ENCODE measurements around the gene MEN1. TPM values are rescaled to one million over a fixed set of nuclear protein-coding genes. Genes with fewer than 3 reads are reported as not detected.

Gene MEN1
- total RNA-seq, 2 donors from 2014 or later, result 27.9 to 45.5 TPM

DNA sequence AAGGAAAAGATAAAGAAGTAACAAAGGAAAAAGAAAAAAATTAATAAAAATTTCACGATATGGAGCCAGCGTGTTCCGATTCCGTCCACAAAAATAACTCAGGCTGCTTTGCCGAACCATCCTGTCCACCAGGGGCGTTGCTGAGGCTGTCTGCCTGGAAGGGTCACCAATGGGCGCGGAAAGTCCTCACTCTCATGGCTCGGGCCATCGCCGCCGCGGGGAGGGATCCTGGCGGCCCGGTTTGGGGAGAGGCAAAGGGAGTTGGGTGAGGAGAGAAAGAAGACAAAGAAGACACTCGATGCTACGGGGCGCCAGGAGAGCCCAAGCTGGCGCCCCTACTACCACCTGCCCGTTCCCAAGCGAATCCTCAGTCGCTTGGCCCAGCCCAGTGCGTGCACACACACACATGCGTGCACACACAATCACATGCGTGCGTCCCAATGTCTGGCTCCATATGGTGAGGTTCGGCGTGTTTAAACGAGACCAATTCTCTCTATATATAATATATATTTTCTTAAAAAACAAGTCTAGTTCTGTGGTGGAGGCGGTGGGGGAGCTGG, 45.0 kb downstream of the MEN1 start:
- H3K27ac ChIP-seq, result no peak overlapping the region
- no peak for DNase-seq (ENCODE audit: low spot score)
- TF ChIP-seq POLR2AphosphoS5 (IDR thresholded peaks at IDR 0.05) (no peak), POLR2A (IDR thresholded peaks at IDR 0.05) (no peak)
- TF ChIP-seq, protein P1, sequence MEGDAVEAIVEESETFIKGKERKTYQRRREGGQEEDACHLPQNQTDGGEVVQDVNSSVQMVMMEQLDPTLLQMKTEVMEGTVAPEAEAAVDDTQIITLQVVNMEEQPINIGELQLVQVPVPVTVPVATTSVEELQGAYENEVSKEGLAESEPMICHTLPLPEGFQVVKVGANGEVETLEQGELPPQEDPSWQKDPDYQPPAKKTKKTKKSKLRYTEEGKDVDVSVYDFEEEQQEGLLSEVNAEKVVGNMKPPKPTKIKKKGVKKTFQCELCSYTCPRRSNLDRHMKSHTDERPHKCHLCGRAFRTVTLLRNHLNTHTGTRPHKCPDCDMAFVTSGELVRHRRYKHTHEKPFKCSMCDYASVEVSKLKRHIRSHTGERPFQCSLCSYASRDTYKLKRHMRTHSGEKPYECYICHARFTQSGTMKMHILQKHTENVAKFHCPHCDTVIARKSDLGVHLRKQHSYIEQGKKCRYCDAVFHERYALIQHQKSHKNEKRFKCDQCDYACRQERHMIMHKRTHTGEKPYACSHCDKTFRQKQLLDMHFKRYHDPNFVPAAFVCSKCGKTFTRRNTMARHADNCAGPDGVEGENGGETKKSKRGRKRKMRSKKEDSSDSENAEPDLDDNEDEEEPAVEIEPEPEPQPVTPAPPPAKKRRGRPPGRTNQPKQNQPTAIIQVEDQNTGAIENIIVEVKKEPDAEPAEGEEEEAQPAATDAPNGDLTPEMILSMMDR (IDR thresholded peaks at IDR 0.05), result no peak

DNA sequence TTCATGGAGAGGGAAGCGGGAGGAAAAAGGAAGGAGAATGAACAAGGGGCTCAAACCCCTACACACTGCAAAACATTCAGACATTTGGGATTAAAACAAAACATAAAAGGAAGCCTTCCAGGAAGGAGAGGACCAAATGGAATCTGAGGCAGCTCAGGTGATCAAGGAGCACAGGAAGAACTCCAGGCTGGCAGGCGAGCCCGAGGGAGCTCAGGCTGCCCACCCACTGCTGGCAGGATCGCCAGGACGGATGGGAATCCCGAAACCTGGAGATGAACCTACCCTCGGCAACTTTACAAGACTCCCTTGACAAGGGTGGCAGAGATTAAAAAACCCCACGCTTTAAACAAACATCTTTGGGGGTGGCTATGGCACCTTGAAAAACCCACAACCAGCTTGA, 45.6 kb downstream of the MEN1 start:
- Histone ChIP-seq H3K36me3 (peaks cover 32 to 46% of the 10 kb centered on the region in 2 donors), H3K27ac (peak overlapping the region in 1 of 2 donors; percentile 23), H3K27me3 (replicated peaks; ENCODE audit: insufficient read depth) (no peaks in the 10 kb centered on the region), H3K4me1 (replicated peaks) (peaks cover 6% of the 10 kb centered on the region), H3K9me3 (no peaks in the 10 kb centered on the region), H3K4me3 (no peak overlapping the region)
- intact Hi-C loops (cut with DNase I), result no loop called here
- DNase-seq (ENCODE audit: low spot score), result no peak
- TF ChIP-seq POLR2AphosphoS5 (IDR thresholded peaks at IDR 0.05) (no peak), POLR2A (IDR thresholded peaks at IDR 0.05) (no peak)
- TF ChIP-seq, protein P1 (IDR thresholded peaks at IDR 0.05), result no peak
- 52% methylated on average over 8 of the region's 8 CpGs for WGBS

More for the DNA sequence above, 45.0 kb downstream of the MEN1 start:
- Histone ChIP-seq H3K4me3 (no peak overlapping the region), H3K27me3 (replicated peaks; ENCODE audit: insufficient read depth) (no peaks in the 10 kb centered on the region), H3K9me3 (no peaks in the 10 kb centered on the region), H3K4me1 (replicated peaks) (peaks cover 6% of the 10 kb centered on the region), H3K36me3 (peaks cover 37 to 52% of the 10 kb centered on the region in 2 donors)
- 79% methylated on average over 30 of the region's 30 CpGs for WGBS
- intact Hi-C loops (cut with DNase I), result no loop called here

DNA sequence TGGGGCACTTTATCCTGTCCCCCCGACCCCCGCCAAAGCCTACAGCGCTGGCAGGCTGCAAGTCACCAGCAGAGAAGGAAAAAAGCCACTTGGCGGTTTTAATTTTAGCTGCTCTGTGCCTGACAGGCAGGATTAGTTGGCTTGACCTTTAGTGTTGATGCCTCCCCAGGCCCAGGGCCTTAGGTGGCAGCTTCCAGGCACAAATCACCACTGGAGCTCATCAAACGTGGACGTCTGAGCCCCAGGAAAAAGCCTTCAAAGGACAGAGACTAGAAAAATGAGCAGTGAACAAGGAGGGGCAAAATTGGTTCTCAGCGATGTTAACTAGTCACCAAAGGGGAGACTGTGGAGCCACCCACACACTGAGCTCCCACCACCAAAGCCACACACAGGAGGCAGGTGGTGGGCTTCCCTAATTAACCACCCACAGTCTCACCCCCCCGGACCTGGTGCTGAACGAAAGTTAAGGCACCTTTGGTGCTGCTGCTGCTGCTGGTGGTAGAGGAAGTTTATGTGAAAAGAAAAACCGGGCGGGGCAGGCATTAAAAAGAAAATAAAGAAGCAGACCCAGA, 46.2 kb downstream of the MEN1 start:
- H3K27me3 ChIP-seq (replicated peaks; ENCODE audit: insufficient read depth), result no peaks in the 10 kb centered on the region
- no peak for DNase-seq (ENCODE audit: low spot score)
- no peaks in the 10 kb centered on the region for H3K9me3 ChIP-seq
- WGBS, result 55% methylated on average over 11 of the region's 11 CpGs
- peak overlapping the region; percentile 23 to 38 for H3K27ac ChIP-seq
- TF ChIP-seq POLR2A (IDR thresholded peaks at IDR 0.05), result no peak
- no peak for TF ChIP-seq POLR2AphosphoS5 (IDR thresholded peaks at IDR 0.05)
- TF ChIP-seq, protein P1 (IDR thresholded peaks at IDR 0.05), result no peak
- no peak overlapping the region for H3K4me3 ChIP-seq
- H3K36me3 ChIP-seq, result peaks cover 26 to 40% of the 10 kb centered on the region in 2 donors
- peaks cover 6% of the 10 kb centered on the region for H3K4me1 ChIP-seq (replicated peaks)
- intact Hi-C loops (cut with DNase I), result no loop called here

DNA sequence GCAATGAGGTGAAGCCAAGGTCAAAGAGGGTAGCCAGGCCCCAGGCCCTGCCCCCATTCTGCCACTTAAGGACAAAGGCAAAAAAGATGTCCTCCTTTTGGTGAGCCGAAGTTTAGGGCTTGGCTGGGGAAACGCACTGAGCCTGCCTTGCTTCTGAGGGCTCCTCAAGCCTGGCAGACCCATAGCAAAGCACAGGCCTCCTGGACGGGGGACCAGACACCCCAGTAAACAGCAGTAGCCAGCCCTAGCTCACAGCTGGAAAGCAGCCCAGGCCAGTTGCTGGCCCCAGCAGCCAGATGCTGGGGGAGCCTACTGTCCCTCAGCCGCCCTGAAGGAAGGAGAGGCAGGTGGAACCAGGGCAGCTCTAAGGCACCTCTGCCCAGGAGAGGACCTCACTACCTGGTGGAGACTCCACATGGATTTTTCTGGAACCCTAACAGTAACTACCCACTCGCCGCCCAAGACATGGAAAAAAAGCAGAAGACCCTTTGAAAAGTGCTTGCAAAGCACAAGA, 46.8 kb downstream of the MEN1 start:
- intact Hi-C loops (cut with DNase I), result no loop called here
- TF ChIP-seq POLR2AphosphoS5 (IDR thresholded peaks at IDR 0.05) (no peak), POLR2A (IDR thresholded peaks at IDR 0.05) (no peak)
- TF ChIP-seq, protein P1 (IDR thresholded peaks at IDR 0.05), result no peak
- Histone ChIP-seq H3K27me3 (replicated peaks; ENCODE audit: insufficient read depth) (no peaks in the 10 kb centered on the region), H3K4me3 (no peak overlapping the region), H3K9me3 (no peaks in the 10 kb centered on the region), H3K4me1 (replicated peaks) (peaks cover 6% of the 10 kb centered on the region), H3K36me3 (peaks cover 22 to 34% of the 10 kb centered on the region in 2 donors), H3K27ac (peak overlapping the region; percentile 34 to 38)
- no peak for DNase-seq (ENCODE audit: low spot score)
- WGBS, result 53% methylated on average over 6 of the region's 6 CpGs
